ENCODE measurements around the gene RABGAP1L. TPM values are rescaled to one million over a fixed set of nuclear protein-coding genes. Genes with fewer than 3 reads are reported as not detected.
A peak's percentile ranks its signal among the peaks of the same experiment; 100 is the strongest.

Gene RABGAP1L
- total RNA-seq, 1 donor from 2014 or later: 30.2 TPM

DNA sequence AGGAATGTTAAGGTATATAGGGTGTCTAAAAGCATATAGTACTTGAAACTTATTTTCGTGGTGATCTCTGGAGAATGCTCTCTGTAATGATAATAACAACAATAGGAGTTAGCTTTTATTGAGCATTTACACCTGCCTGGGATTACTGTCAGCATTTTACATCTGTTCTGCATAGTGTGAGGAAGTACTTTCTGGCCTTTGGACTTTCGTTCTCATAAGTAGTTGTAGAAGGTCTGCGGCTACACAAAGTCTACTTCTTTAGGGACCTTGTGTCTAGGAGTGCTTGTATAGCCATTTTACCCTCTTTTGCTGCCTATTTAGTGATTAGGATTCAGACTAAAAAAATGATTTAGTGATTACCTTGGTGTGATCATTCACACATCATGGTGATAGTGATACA is 184.8 kb downstream of the RABGAP1L start:
- Mint-ChIP-seq H3K4me3 (ENCODE audit: unreplicated experiment) (no peak overlapping the region), H3K4me1 (ENCODE audit: unreplicated experiment) (no peaks in the 10 kb centered on the region), H3K36me3 (ENCODE audit: low read depth, unreplicated experiment) (peaks cover 3% of the 10 kb centered on the region), H3K27ac (ENCODE audit: unreplicated experiment) (no peak overlapping the region), H3K27me3 (ENCODE audit: unreplicated experiment) (no peaks in the 10 kb centered on the region), H3K9me3 (ENCODE audit: unreplicated experiment) (no peaks in the 10 kb centered on the region)
- TF ChIP-seq, protein P1, sequence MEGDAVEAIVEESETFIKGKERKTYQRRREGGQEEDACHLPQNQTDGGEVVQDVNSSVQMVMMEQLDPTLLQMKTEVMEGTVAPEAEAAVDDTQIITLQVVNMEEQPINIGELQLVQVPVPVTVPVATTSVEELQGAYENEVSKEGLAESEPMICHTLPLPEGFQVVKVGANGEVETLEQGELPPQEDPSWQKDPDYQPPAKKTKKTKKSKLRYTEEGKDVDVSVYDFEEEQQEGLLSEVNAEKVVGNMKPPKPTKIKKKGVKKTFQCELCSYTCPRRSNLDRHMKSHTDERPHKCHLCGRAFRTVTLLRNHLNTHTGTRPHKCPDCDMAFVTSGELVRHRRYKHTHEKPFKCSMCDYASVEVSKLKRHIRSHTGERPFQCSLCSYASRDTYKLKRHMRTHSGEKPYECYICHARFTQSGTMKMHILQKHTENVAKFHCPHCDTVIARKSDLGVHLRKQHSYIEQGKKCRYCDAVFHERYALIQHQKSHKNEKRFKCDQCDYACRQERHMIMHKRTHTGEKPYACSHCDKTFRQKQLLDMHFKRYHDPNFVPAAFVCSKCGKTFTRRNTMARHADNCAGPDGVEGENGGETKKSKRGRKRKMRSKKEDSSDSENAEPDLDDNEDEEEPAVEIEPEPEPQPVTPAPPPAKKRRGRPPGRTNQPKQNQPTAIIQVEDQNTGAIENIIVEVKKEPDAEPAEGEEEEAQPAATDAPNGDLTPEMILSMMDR (IDR thresholded peaks at IDR 0.05; ENCODE audit: unreplicated experiment): no peak
- DNase-seq (ENCODE audit: low spot score): no peak

DNA sequence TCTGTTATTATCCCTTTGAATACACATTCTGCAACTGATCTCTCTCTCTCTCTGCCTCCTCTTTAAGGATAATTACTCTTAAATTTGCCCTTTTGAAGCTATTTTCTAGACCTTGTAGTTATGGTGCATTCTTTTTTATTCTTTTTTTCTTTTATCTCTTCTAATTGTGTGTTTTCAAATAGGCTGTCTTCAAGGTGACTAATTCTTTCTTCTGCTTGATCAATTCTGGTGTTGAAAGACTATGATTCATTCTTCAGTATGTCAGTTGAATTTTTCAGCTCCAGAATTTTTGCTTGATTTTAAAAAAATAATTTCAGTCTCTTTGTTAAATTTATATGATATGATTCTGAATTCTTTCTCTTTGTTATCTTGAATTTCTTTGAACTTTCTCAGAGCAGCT is 192.8 kb downstream of the RABGAP1L start:
- DNase-seq (ENCODE audit: low spot score): no peak
- H3K36me3 Mint-ChIP-seq (ENCODE audit: low read depth, unreplicated experiment): peaks cover 14% of the 10 kb centered on the region
- H3K27ac Mint-ChIP-seq (ENCODE audit: unreplicated experiment): no peak overlapping the region
- H3K4me3 Mint-ChIP-seq (ENCODE audit: unreplicated experiment): peak overlapping the region; percentile 49
- peaks cover 8% of the 10 kb centered on the region for H3K27me3 Mint-ChIP-seq (ENCODE audit: unreplicated experiment)
- H3K9me3 Mint-ChIP-seq (ENCODE audit: unreplicated experiment): peaks cover 7% of the 10 kb centered on the region
- TF ChIP-seq, protein P1 (IDR thresholded peaks at IDR 0.05; ENCODE audit: unreplicated experiment): no peak
- no peaks in the 10 kb centered on the region for H3K4me1 Mint-ChIP-seq (ENCODE audit: unreplicated experiment)

- peaks cover 7% of the 10 kb centered on the region for H3K9me3 Mint-ChIP-seq (ENCODE audit: unreplicated experiment)
Measured at GRCh38 chr1:174352883-174353608, 193.7 kb downstream of the RABGAP1L start.

GRCh38 chr1:174358344-174358743 is 199.0 kb downstream of the RABGAP1L start:
- Mint-ChIP-seq H3K27me3 (ENCODE audit: unreplicated experiment) (peaks cover 5% of the 10 kb centered on the region), H3K4me3 (ENCODE audit: unreplicated experiment) (no peak overlapping the region), H3K4me1 (ENCODE audit: unreplicated experiment) (no peaks in the 10 kb centered on the region), H3K27ac (ENCODE audit: unreplicated experiment) (no peak overlapping the region), H3K36me3 (ENCODE audit: low read depth, unreplicated experiment) (no peaks in the 10 kb centered on the region), H3K9me3 (ENCODE audit: unreplicated experiment) (no peaks in the 10 kb centered on the region)
- DNase-seq (ENCODE audit: low spot score): no peak
- TF ChIP-seq, protein P1 (IDR thresholded peaks at IDR 0.05; ENCODE audit: unreplicated experiment): no peak

More at GRCh38 chr1:174352883-174353608, 193.7 kb downstream of the RABGAP1L start:
- DNase-seq (ENCODE audit: low spot score): no peak
- TF ChIP-seq, protein P1 (IDR thresholded peaks at IDR 0.05; ENCODE audit: unreplicated experiment): no peak
- H3K4me1 Mint-ChIP-seq (ENCODE audit: unreplicated experiment): no peaks in the 10 kb centered on the region
- peaks cover 11% of the 10 kb centered on the region for H3K36me3 Mint-ChIP-seq (ENCODE audit: low read depth, unreplicated experiment)
- H3K27ac Mint-ChIP-seq (ENCODE audit: unreplicated experiment): no peak overlapping the region
- no peak overlapping the region for H3K4me3 Mint-ChIP-seq (ENCODE audit: unreplicated experiment)
- peaks cover 8% of the 10 kb centered on the region for H3K27me3 Mint-ChIP-seq (ENCODE audit: unreplicated experiment)

GRCh38 chr1:174358786-174359453 is 199.6 kb downstream of the RABGAP1L start:
- TF ChIP-seq, protein P1 (IDR thresholded peaks at IDR 0.05; ENCODE audit: unreplicated experiment): no peak
- Mint-ChIP-seq H3K36me3 (ENCODE audit: low read depth, unreplicated experiment) (no peaks in the 10 kb centered on the region), H3K27ac (ENCODE audit: unreplicated experiment) (no peak overlapping the region), H3K27me3 (ENCODE audit: unreplicated experiment) (peaks cover under 1% of the 10 kb centered on the region), H3K4me1 (ENCODE audit: unreplicated experiment) (no peaks in the 10 kb centered on the region), H3K4me3 (ENCODE audit: unreplicated experiment) (no peak overlapping the region), H3K9me3 (ENCODE audit: unreplicated experiment) (no peaks in the 10 kb centered on the region)
- DNase-seq (ENCODE audit: low spot score): no peak

Measured in endothelial cell (in vitro differentiated cells).